ENCODE measurements around the gene VWA3B. TPM values are rescaled to one million over a fixed set of nuclear protein-coding genes. Genes with fewer than 3 reads are reported as not detected.
A peak's percentile ranks its signal among the peaks of the same experiment; 100 is the strongest.
"Not testable (repeated sequence)": the region's sequence is repeated elsewhere in the genome, so short reads cannot be mapped to it uniquely, and the experiment has no call there.

The VWA3B gene
- total RNA-seq, 3 donors from 2014 or later, result not detected

- intact Hi-C loops (cut with DNase I; ENCODE audit: low total_unique reads), result no loop called here
- Histone ChIP-seq H3K27me3 (no peaks in the 10 kb centered on the region), H3K4me1 (no peaks in the 10 kb centered on the region), H3K36me3 (no peaks in the 10 kb centered on the region), H3K9me3 (no peaks in the 10 kb centered on the region), H3K27ac (no peak overlapping the region), H3K4me3 (no peak overlapping the region)
- no peak for TF ChIP-seq CTCF (IDR thresholded peaks at IDR 0.05)
- TF ChIP-seq POLR2AphosphoS5 (IDR thresholded peaks at IDR 0.05), result no peak
- no peak for TF ChIP-seq POLR2A (IDR thresholded peaks at IDR 0.05)
- DNase-seq (ENCODE audit: low spot score in 2 of 2), result no peak
Measured at GRCh38 chr2:98122524-98122923, 35.6 kb downstream of the VWA3B start.

GRCh38 chr2:98123286-98123685 lies 36.3 kb downstream of the VWA3B start:
- intact Hi-C loops (cut with DNase I; ENCODE audit: low total_unique reads), result no loop called here
- TF ChIP-seq POLR2AphosphoS5 (IDR thresholded peaks at IDR 0.05) (no peak), CTCF (IDR thresholded peaks at IDR 0.05) (no peak), POLR2A (IDR thresholded peaks at IDR 0.05) (no peak)
- no peaks in the 10 kb centered on the region for H3K27me3 ChIP-seq
- no peaks in the 10 kb centered on the region for H3K36me3 ChIP-seq
- no peak overlapping the region for H3K27ac ChIP-seq
- no peaks in the 10 kb centered on the region for H3K4me1 ChIP-seq
- H3K4me3 ChIP-seq, result no peak overlapping the region
- DNase-seq (ENCODE audit: low spot score in 2 of 2), result no peak
- H3K9me3 ChIP-seq, result no peaks in the 10 kb centered on the region

- Histone ChIP-seq H3K27ac (no peak overlapping the region), H3K36me3 (no peaks in the 10 kb centered on the region), H3K27me3 (no peaks in the 10 kb centered on the region), H3K9me3 (no peaks in the 10 kb centered on the region), H3K4me1 (no peaks in the 10 kb centered on the region), H3K4me3 (no peak overlapping the region)
- DNase-seq (ENCODE audit: low spot score in 2 of 2), result no peak
- TF ChIP-seq CTCF (IDR thresholded peaks at IDR 0.05), result no peak
- no peak for TF ChIP-seq POLR2AphosphoS5 (IDR thresholded peaks at IDR 0.05)
- TF ChIP-seq POLR2A (IDR thresholded peaks at IDR 0.05), result no peak
- intact Hi-C loops (cut with DNase I; ENCODE audit: low total_unique reads), result no loop called here
Measured at GRCh38 chr2:98126061-98126460, 39.1 kb downstream of the VWA3B start.

DNA sequence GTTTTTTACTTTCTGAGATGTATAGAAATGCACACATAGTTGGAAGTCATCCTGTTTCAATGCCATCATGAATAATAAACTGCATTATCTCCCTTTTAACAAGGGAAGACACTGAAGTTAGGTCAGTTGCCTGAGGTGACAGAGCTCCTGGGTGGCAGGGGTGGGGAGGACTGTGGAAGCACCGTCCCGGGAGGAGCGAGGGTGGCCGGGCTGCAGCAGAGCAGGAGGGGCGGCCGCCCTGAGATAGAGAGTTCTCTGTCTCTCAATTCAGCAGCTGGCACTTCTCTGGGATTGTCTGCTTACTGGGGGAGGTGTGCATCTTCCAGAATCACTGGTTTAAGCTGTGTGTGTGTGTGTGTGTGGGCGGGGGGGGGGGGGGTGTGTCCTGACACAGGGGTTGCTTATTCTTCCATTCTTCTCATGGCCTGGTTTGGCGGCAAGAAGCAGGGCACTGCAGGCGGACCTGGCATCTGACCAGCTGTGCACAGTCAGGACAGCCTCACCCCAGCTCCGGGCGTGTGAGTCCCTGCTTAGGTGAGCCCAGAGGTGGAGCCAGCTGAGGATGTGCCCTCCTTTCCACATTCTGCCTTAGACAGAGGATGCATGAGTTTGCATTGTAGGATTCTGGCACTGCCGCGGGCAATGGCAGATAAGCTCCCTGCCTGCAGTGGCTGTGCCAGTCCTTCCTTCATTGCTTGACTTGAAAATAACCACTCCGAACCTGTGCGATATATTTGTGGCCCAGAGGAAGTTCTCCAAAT lies 40.4 kb downstream of the VWA3B start:
- DNase-seq (ENCODE audit: low spot score in 2 of 2), result peak in 1 of 2 donors; percentile 24
- TF ChIP-seq POLR2AphosphoS5 (IDR thresholded peaks at IDR 0.05) (no peak), POLR2A (IDR thresholded peaks at IDR 0.05) (no peak), CTCF (IDR thresholded peaks at IDR 0.05) (no peak)
- intact Hi-C loops (cut with DNase I; ENCODE audit: low total_unique reads), result no loop called here
- Histone ChIP-seq H3K27me3 (no peaks in the 10 kb centered on the region), H3K27ac (no peak overlapping the region), H3K9me3 (no peaks in the 10 kb centered on the region), H3K36me3 (no peaks in the 10 kb centered on the region), H3K4me3 (no peak overlapping the region), H3K4me1 (no peaks in the 10 kb centered on the region)

GRCh38 chr2:98128556-98129109 lies 41.7 kb downstream of the VWA3B start:
- intact Hi-C loops (cut with DNase I; ENCODE audit: low total_unique reads), result no loop called here
- TF ChIP-seq CTCF (IDR thresholded peaks at IDR 0.05) (no peak), POLR2A (IDR thresholded peaks at IDR 0.05) (no peak), POLR2AphosphoS5 (IDR thresholded peaks at IDR 0.05) (no peak)
- no peaks in the 10 kb centered on the region for H3K9me3 ChIP-seq
- no peaks in the 10 kb centered on the region for H3K36me3 ChIP-seq
- no peak for DNase-seq (ENCODE audit: low spot score in 2 of 2)
- H3K27me3 ChIP-seq, result no peaks in the 10 kb centered on the region
- no peak overlapping the region for H3K27ac ChIP-seq
- H3K4me3 ChIP-seq, result no peak overlapping the region
- H3K4me1 ChIP-seq, result no peaks in the 10 kb centered on the region

DNA sequence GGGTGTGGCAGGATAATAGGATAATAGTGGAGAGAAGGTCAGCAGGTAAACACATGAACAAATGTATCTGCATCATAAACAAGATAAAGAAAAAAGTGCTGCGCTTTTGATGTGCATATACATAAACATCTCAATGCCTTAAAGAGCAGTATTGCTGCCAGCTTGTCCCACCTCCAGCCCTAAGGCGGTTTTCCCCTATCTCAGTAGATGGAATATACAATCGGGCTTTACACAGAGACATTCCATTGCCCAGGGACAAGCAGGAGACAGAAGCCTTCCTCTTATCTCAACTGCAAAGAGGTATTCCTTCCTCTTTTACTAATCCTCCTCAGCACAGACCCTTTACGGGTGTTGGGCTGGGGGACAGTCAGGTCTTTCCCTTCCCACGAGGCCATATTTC lies 43.1 kb downstream of the VWA3B start:
- H3K27ac ChIP-seq; DNase-seq (ENCODE audit: low spot score in 2 of 2); H3K4me1 ChIP-seq; H3K9me3 ChIP-seq; H3K27me3 ChIP-seq; intact Hi-C loops (cut with DNase I; ENCODE audit: low total_unique reads); H3K4me3 ChIP-seq; H3K36me3 ChIP-seq: not testable (repeated sequence)
